PC-9 (cell line): ENCODE results near the gene TECPR1. TPM values are rescaled to one million over a fixed set of nuclear protein-coding genes. Genes with fewer than 3 reads are reported as not detected.

Source experiments
- BruUV-seq: library from RNA; stranded (reverse); fragments of 400-500 nt; replicated peaks from 2 replicates; lab custom pipeline; 2021; lab: Mats Ljungman, UMichigan
- CTCF ChIA-PET: fragments of 300-600 bp; sonication (Branson Sonifier 250); formaldehyde crosslinking; loops from one replicate; lab custom pipeline; 2022; ENCODE audit warnings: antibody characterized with exemption; lab: Charles Lee
- POLR2A ChIA-PET: fragments of 300-600 bp; sonication (Branson Sonifier 250); formaldehyde crosslinking; loops from one replicate; lab custom pipeline; 2022; ENCODE audit warnings: antibody characterized with exemption; ENCODE audit not compliant: unreplicated experiment; lab: Charles Lee
- DNase-seq, 2 experiments: peaks; one replicate each; pipeline versions ENCODE4 v3.0.0 to v3.0.0-alpha.2; 2015 to 2022; ENCODE audit warnings: mixed read lengths in 1 of 2
- H2AFZ ChIP-seq: fragments of 200-600 bp; sonication (generic); 2 replicates; pipeline ENCODE4 v1.8.1; 2017; ENCODE audit warnings: antibody characterized with exemption
- H3F3A ChIP-seq: fragments of 200-600 bp; sonication (generic); 2 replicates; pipeline ENCODE4 v1.8.1; 2017; ENCODE audit warnings: antibody characterized with exemption, mild to moderate bottlenecking, low read depth; ENCODE audit not compliant: insufficient read depth
- H3K27ac ChIP-seq: fragments of 200-600 bp; sonication (generic); 2 replicates; pipeline ENCODE4 v1.6.1; 2016; ENCODE audit warnings: mixed run types
- H3K27me3 ChIP-seq: fragments of 200-600 bp; sonication (generic); 2 replicates; pipeline ENCODE4 v1.6.1; 2016; ENCODE audit warnings: low read depth, mixed run types; ENCODE audit not compliant: insufficient read depth
- H3K36me3 ChIP-seq: fragments of 200-600 bp; sonication (generic); 2 replicates; pipeline ENCODE4 v1.6.1; 2016; ENCODE audit warnings: low read depth, mixed run types
- H3K4me1 ChIP-seq: fragments of 200-600 bp; sonication (generic); replicated peaks from 2 replicates; pipeline ENCODE4 v1.6.1; 2016; ENCODE audit warnings: mixed run types; ENCODE audit not compliant: insufficient read depth
- H3K4me2 ChIP-seq: fragments of 200-600 bp; sonication (generic); 2 replicates; pipeline ENCODE4 v1.6.1; 2017; ENCODE audit warnings: mixed run types
- H3K4me3 ChIP-seq: fragments of 200-600 bp; sonication (generic); 2 replicates; pipeline ENCODE4 v1.6.1; 2016; ENCODE audit warnings: mixed run types
- H3K79me2 ChIP-seq: fragments of 200-600 bp; sonication (generic); 2 replicates; pipeline ENCODE4 v1.6.1; 2017; ENCODE audit warnings: low read depth, mixed run types
- H3K9me2 ChIP-seq: fragments of 200-600 bp; sonication (generic); 2 replicates; pipeline ENCODE4 v1.8.1; 2017; ENCODE audit warnings: mild to moderate bottlenecking; ENCODE audit not compliant: insufficient read depth
- H3K9me3 ChIP-seq: fragments of 200-600 bp; sonication (generic); 2 replicates; pipeline ENCODE4 v1.8.1; 2016; ENCODE audit warnings: low read depth; ENCODE audit not compliant: insufficient read depth
- H4K20me1 ChIP-seq: fragments of 200-600 bp; sonication (generic); 2 replicates; pipeline ENCODE4 v1.8.1; 2017; ENCODE audit not compliant: insufficient read depth
- CTCF ChIP-seq: fragments of 200-600 bp; sonication (generic); conservative IDR thresholded peaks from 2 replicates; pipeline ENCODE4 v1.6.1; 2017; ENCODE audit warnings: mixed run types, antibody characterized with exemption, mild to moderate bottlenecking, moderate library complexity
- EZH2 ChIP-seq: fragments of 200-600 bp; sonication (generic); IDR thresholded peaks from 2 replicates; pipeline ENCODE4 v1.8.0; 2017; ENCODE audit warnings: antibody characterized with exemption, low read depth
- intact Hi-C: fragments of 100-400 bp; cut with micrococcal nuclease; formaldehyde crosslinking; loops from one replicate; pipeline ENCODE4 v1.10.0; 2022; ENCODE audit not compliant: unreplicated experiment
- total RNA-seq: library from RNA; stranded (reverse); gene quantifications from 2 replicates; pipeline ENCODE4 v1.2.3, GENCODE V29; 2021

The TECPR1 gene
- total RNA-seq, 1 experiment from 2014 or later = 22.7 TPM

GRCh38 chr7:98294798-98295382 lies 42.9 kb upstream of the TECPR1 start:
- intact Hi-C loops = loop anchor here (2.0 kb wide), 1 partner anchor 450 kb away; no protein-coding TSS in a partner anchor
- Histone ChIP-seq H3F3A (peaks cover 59% of the 10 kb centered on the region), H4K20me1 (peaks cover 51% of the 10 kb centered on the region), H3K4me1 (no peaks in the 10 kb centered on the region), H3K79me2 (peaks cover 23% of the 10 kb centered on the region), H3K9me2 (no peaks in the 10 kb centered on the region), H3K36me3 (peaks cover 20% of the 10 kb centered on the region), H3K27me3 (no peaks in the 10 kb centered on the region), H2AFZ (no peak overlapping the region), H3K4me3 (no peak overlapping the region), H3K4me2 (no peak overlapping the region), H3K27ac (no peak overlapping the region), H3K9me3 (no peaks in the 10 kb centered on the region)
- TF ChIP-seq EZH2 = no peak
- peak; percentile 84 for TF ChIP-seq CTCF
- BruUV-seq = no TSS peak
- POLR2A ChIA-PET = no interaction called here
- CTCF ChIA-PET = interaction anchor here (0.6 kb wide), 1 partner anchor 586 kb away, joined by 3 read pairs; no protein-coding TSS in a partner anchor
- DNase-seq = peak; percentile 45 to 77

- intact Hi-C loops = loop anchor here (2.0 kb wide), 1 partner anchor 450 kb away; no protein-coding TSS in a partner anchor
- no peak for DNase-seq
- no peaks in the 10 kb centered on the region for H3K9me3 ChIP-seq
- TF ChIP-seq EZH2 (no peak), CTCF (no peak)
- BruUV-seq = TSS peak; percentile 3
- H3K4me1 ChIP-seq = no peaks in the 10 kb centered on the region
- H2AFZ ChIP-seq = no peak overlapping the region
- ChIA-PET POLR2A (no interaction called here), CTCF (interaction anchor here (0.6 kb wide), 1 partner anchor 587 kb away, joined by 3 read pairs; no protein-coding TSS in a partner anchor)
- no peaks in the 10 kb centered on the region for H3K27me3 ChIP-seq
- H3K4me3 ChIP-seq = no peak overlapping the region
- peaks cover 57% of the 10 kb centered on the region for H4K20me1 ChIP-seq
- peaks cover 65% of the 10 kb centered on the region for H3F3A ChIP-seq
- H3K36me3 ChIP-seq = peaks cover 20% of the 10 kb centered on the region
- peaks cover 29% of the 10 kb centered on the region for H3K79me2 ChIP-seq
- H3K4me2 ChIP-seq = no peak overlapping the region
- no peak overlapping the region for H3K27ac ChIP-seq
- H3K9me2 ChIP-seq = no peaks in the 10 kb centered on the region
Measured at GRCh38 chr7:98294326-98294725, 42.3 kb upstream of the TECPR1 start.

GRCh38 chr7:98293746-98294145 lies 41.7 kb upstream of the TECPR1 start:
- Histone ChIP-seq H3K4me2 (no peak overlapping the region), H3K4me3 (no peak overlapping the region), H3K27ac (no peak overlapping the region), H3F3A (peaks cover 71% of the 10 kb centered on the region), H4K20me1 (peaks cover 61% of the 10 kb centered on the region), H3K9me2 (no peaks in the 10 kb centered on the region), H3K79me2 (peaks cover 35% of the 10 kb centered on the region), H3K36me3 (peaks cover 23% of the 10 kb centered on the region), H3K4me1 (no peaks in the 10 kb centered on the region), H2AFZ (no peak overlapping the region), H3K9me3 (no peaks in the 10 kb centered on the region), H3K27me3 (no peaks in the 10 kb centered on the region)
- no TSS peak for BruUV-seq
- no peak for DNase-seq
- intact Hi-C loops = loop anchor here (2.0 kb wide), 1 partner anchor 451 kb away; no protein-coding TSS in a partner anchor
- no peak for TF ChIP-seq EZH2
- no peak for TF ChIP-seq CTCF
- CTCF ChIA-PET = no interaction called here
- POLR2A ChIA-PET = interaction anchor here (0.6 kb wide), 1 partner anchor 124 kb away, joined by 5 read pairs; no protein-coding TSS in a partner anchor
